GM10248 (cell line): ENCODE data around the gene EFCAB11.

Experiments
- CTCF ChIA-PET: fragments of 300-600 bp; sonication (Branson Sonifier 250); formaldehyde crosslinking; extraction: SDS; loops from one replicate; lab custom pipeline; 2021; ENCODE audit warnings: antibody characterized with exemption; lab: Yijun Ruan, JAX
- POLR2A ChIA-PET: fragments of 350-650 bp; sonication (Branson Sonifier 250); formaldehyde crosslinking; extraction: SDS; loops from one replicate; lab custom pipeline; 2020; ENCODE audit warnings: antibody characterized with exemption; lab: Yijun Ruan, JAX
- DNase-seq: peaks from one replicate; pipeline ENCODE4 v3.0.0; 2012; ENCODE audit errors: extremely low spot score
- CTCF ChIP-seq: IDR thresholded peaks from 2 replicates; pipeline ENCODE4 v1.5.1; 2012; ENCODE audit warnings: mild to moderate bottlenecking, low read depth; ENCODE audit errors: extremely low read depth, missing control alignments, control extremely low read depth

Gene EFCAB11

GRCh38 chr14:89765346-89765745 is 189.2 kb downstream of the EFCAB11 start:
- no peak for TF ChIP-seq CTCF
- DNase-seq = no peak
- CTCF ChIA-PET = interaction anchor here (1.0 to 1.5 kb wide), 2 partner anchors 11 to 58 kb away, joined by 3 read pairs; no protein-coding TSS in a partner anchor
- POLR2A ChIA-PET = interaction anchor here (0.7 kb wide), 1 partner anchor 277 kb away, joined by 4 read pairs; no protein-coding TSS in a partner anchor

GRCh38 chr14:89760086-89760485 is 194.4 kb downstream of the EFCAB11 start:
- ChIA-PET POLR2A (no interaction called here), CTCF (no interaction called here)
- no peak for TF ChIP-seq CTCF
- no peak for DNase-seq

GRCh38 chr14:89757313-89757939 is 197.1 kb downstream of the EFCAB11 start:
- POLR2A ChIA-PET = no interaction called here
- DNase-seq = no peak
- TF ChIP-seq CTCF = no peak
- CTCF ChIA-PET = interaction anchor here (1.0 to 1.4 kb wide), 2 partner anchors 10 kb away, joined by 3 to 5 read pairs; no protein-coding TSS in a partner anchor

GRCh38 chr14:89755816-89756215 is 198.7 kb downstream of the EFCAB11 start:
- DNase-seq = no peak
- TF ChIP-seq CTCF = no peak
- POLR2A ChIA-PET = no interaction called here
- CTCF ChIA-PET = interaction anchor here (0.9 kb wide), 1 partner anchor 16 kb away, joined by 3 read pairs; no protein-coding TSS in a partner anchor

- POLR2A ChIA-PET = no interaction called here
- TF ChIP-seq CTCF = no peak
- CTCF ChIA-PET = interaction anchor here (1.2 kb wide), 1 partner anchor 8 kb away, joined by 3 read pairs; no protein-coding TSS in a partner anchor
- no peak for DNase-seq
Measured at GRCh38 chr14:89753828-89754412, 200.6 kb downstream of the EFCAB11 start.

- no peak for DNase-seq
- CTCF ChIA-PET = interaction anchor here (0.7 to 1.2 kb wide), 4 partner anchors 16 to 205 kb away, joined by 3 read pairs; no protein-coding TSS in a partner anchor
- no peak for TF ChIP-seq CTCF
- POLR2A ChIA-PET = no interaction called here
Measured at GRCh38 chr14:89750908-89751392, 203.6 kb downstream of the EFCAB11 start.
